HCT116 (cell line): Measurements from ENCODE around the gene GLP2R. TPM values are rescaled to one million over a fixed set of nuclear protein-coding genes. Genes with fewer than 3 reads are reported as not detected.

Experiments used
- ATAC-seq: fragments of 200-7000 bp; cut with Tn5 transposase; 2 replicates; pipeline ENCODE4 v1.9.1; 2020; ENCODE audit warnings: mild to moderate bottlenecking, moderate library complexity
- BruUV-seq: library from RNA; stranded (reverse); fragments of 400-500 nt; replicated peaks from 2 replicates; lab custom pipeline; 2021; lab: Mats Ljungman, UMichigan
- CTCF ChIA-PET: fragments of 300-600 bp; sonication (Branson Sonifier 250); formaldehyde crosslinking; loops from one replicate; lab custom pipeline; 2021; ENCODE audit warnings: antibody characterized with exemption; lab: Charles Lee
- POLR2A ChIA-PET: fragments of 300-600, 350-600 bp; sonication (Branson Sonifier 250); formaldehyde crosslinking; loops from one replicate; lab custom pipeline; 2021; ENCODE audit warnings: antibody characterized with exemption; lab: Charles Lee
- RAD21 ChIA-PET, 2 experiments: fragments of 300-600 bp; sonication (Branson Sonifier 250); formaldehyde crosslinking; loops; one replicate each; lab custom pipeline; 2023; ENCODE audit warnings: low total read pairs in 2 of 2; ENCODE audit not compliant: uncharacterized antibody in 2 of 2, unreplicated experiment in 2 of 2, low non-redundant PET in 1 of 2; lab: Charles Lee
- DNase-seq: peaks from one replicate; pipeline ENCODE4 v3.0.0-alpha.2; 2010; ENCODE audit warnings: low read depth, low spot score
- H2AFZ ChIP-seq: fragments of 200-600 bp; shearing (Covaris generic), sonication (generic); 2 replicates; pipeline ENCODE4 v1.6.1; 2017; ENCODE audit warnings: low read depth, mixed run types, mixed read lengths, antibody characterized with exemption, low read length; ENCODE audit not compliant: poor library complexity, severe bottlenecking
- H3K27ac ChIP-seq: 2 replicates; pipeline ENCODE4 v1.5.1; 2012; ENCODE audit warnings: low read depth, low read length
- H3K27me3 ChIP-seq: fragments of 200-600 bp; sonication (generic); 2 replicates; pipeline ENCODE4 v1.6.1; 2016; ENCODE audit warnings: mixed run types, low read length, mixed read lengths; ENCODE audit not compliant: insufficient read depth
- H3K36me3 ChIP-seq, 2 experiments: fragments of 200-500 bp in 1 of 2; fragments of 200-600 bp in 1 of 2; sonication (Bioruptor generic) in 1 of 2; sonication (generic) in 1 of 2; 2 replicates each; pipeline versions ENCODE4 v1.5.1 to v1.6.1; 2014 to 2016; ENCODE audit warnings: low read length in 2 of 2, inconsistent platforms in 1 of 2, mixed read lengths in 1 of 2, mixed run types in 1 of 2; ENCODE audit not compliant: insufficient read depth in 2 of 2, control insufficient read depth in 1 of 2
- H3K4me1 ChIP-seq, 2 experiments: fragments of 200-600 bp in 1 of 2; sonication (generic) in 1 of 2; 2 replicates each; pipeline versions ENCODE4 v1.5.1 to v1.6.1; 2012 to 2017; ENCODE audit warnings: low read length in 2 of 2, inconsistent platforms in 1 of 2, mild to moderate bottlenecking in 1 of 2, mixed read lengths in 1 of 2, mixed run types in 1 of 2, moderate library complexity in 1 of 2; ENCODE audit not compliant: insufficient read depth in 2 of 2, control insufficient read depth in 1 of 2
- H3K4me2 ChIP-seq: fragments of 200-600 bp; sonication (generic); 2 replicates; pipeline ENCODE4 v1.6.1; 2017; ENCODE audit warnings: mixed run types, low read length, mixed read lengths
- H3K4me3 ChIP-seq, 2 experiments: fragments of 200-600 bp in 1 of 2; sonication (generic) in 1 of 2; replicated peaks in 1 of 2; 2 replicates each; pipeline ENCODE4 v1.5.1; 2011 to 2016; ENCODE audit warnings: low read length in 2 of 2, control low read depth in 1 of 2, low read depth in 1 of 2, mild to moderate bottlenecking in 1 of 2, mixed read lengths in 1 of 2, mixed run types in 1 of 2
- H3K79me2 ChIP-seq: fragments of 200-600 bp; sonication (generic); 2 replicates; pipeline ENCODE4 v1.6.1; 2017; ENCODE audit warnings: mild to moderate bottlenecking, mixed run types, low read length, moderate library complexity, mixed read lengths; ENCODE audit not compliant: insufficient read depth
- H3K9ac ChIP-seq: fragments of 200-600 bp; sonication (generic); 2 replicates; pipeline ENCODE4 v1.6.1; 2016; ENCODE audit warnings: low read length, mixed read lengths
- H3K9me2 ChIP-seq: fragments of 200-600 bp; sonication (generic), shearing (Covaris generic); 2 replicates; pipeline ENCODE4 v1.6.1; 2017; ENCODE audit warnings: mixed run types, mild to moderate bottlenecking, moderate library complexity; ENCODE audit not compliant: insufficient read depth
- H3K9me3 ChIP-seq, 2 experiments: fragments of 200-500 bp in 1 of 2; fragments of 200-600 bp in 1 of 2; sonication (Bioruptor generic) in 1 of 2; sonication (generic) in 1 of 2; 2 replicates each; pipeline ENCODE4 v1.6.1; 2014 to 2017; ENCODE audit warnings: low read length in 2 of 2, mixed read lengths in 2 of 2, inconsistent platforms in 1 of 2, low read depth in 1 of 2, mild to moderate bottlenecking in 1 of 2, mixed run types in 1 of 2, moderate library complexity in 1 of 2; ENCODE audit not compliant: control insufficient read depth in 1 of 2, insufficient read depth in 1 of 2
- H4K20me1 ChIP-seq: fragments of 200-600 bp; sonication (generic), shearing (Covaris generic); 2 replicates; pipeline ENCODE4 v1.6.1; 2017; ENCODE audit warnings: mixed run types, mild to moderate bottlenecking, moderate library complexity; ENCODE audit not compliant: insufficient read depth
- CBX3 ChIP-seq: IDR thresholded peaks from 2 replicates; pipeline ENCODE4 v1.6.1; 2012; ENCODE audit warnings: low read depth
- EGR1 ChIP-seq: IDR thresholded peaks from 2 replicates; pipeline ENCODE4 v1.6.1; 2012; ENCODE audit warnings: low read depth
- POLR2A ChIP-seq: IDR thresholded peaks from 2 replicates; pipeline ENCODE4 v1.7.0; 2011; ENCODE audit warnings: borderline replicate concordance; ENCODE audit not compliant: insufficient read depth, insufficient read length; ENCODE audit errors: extremely low read depth
- ZFX ChIP-seq: fragments of 450-650 bp; IDR thresholded peaks from 2 replicates; pipeline ENCODE4 v1.6.1; 2017
- ZNF274 ChIP-seq: fragments of 200-500 bp; sonication (Bioruptor generic); IDR thresholded peaks from 2 replicates; pipeline ENCODE4 v1.6.1; 2014; ENCODE audit warnings: mild to moderate bottlenecking, low read depth, low read length, inconsistent platforms
- intact Hi-C: fragments of 100-400 bp; cut with micrococcal nuclease; formaldehyde crosslinking; loops from 2 replicates; pipeline ENCODE4 v1.10.0; 2022
- total RNA-seq: library from RNA; stranded (reverse); gene quantifications from one replicate; pipeline ENCODE4 v1.2.1, GENCODE V29; 2021; ENCODE audit not compliant: unreplicated experiment
- TF ChIP-seq, protein P1 (sequence below): IDR thresholded peaks from 2 replicates; pipeline ENCODE4 v1.6.1; 2012; ENCODE audit warnings: low read depth

Gene GLP2R
- total RNA-seq, 1 experiment from 2014 or later: not detected

DNA sequence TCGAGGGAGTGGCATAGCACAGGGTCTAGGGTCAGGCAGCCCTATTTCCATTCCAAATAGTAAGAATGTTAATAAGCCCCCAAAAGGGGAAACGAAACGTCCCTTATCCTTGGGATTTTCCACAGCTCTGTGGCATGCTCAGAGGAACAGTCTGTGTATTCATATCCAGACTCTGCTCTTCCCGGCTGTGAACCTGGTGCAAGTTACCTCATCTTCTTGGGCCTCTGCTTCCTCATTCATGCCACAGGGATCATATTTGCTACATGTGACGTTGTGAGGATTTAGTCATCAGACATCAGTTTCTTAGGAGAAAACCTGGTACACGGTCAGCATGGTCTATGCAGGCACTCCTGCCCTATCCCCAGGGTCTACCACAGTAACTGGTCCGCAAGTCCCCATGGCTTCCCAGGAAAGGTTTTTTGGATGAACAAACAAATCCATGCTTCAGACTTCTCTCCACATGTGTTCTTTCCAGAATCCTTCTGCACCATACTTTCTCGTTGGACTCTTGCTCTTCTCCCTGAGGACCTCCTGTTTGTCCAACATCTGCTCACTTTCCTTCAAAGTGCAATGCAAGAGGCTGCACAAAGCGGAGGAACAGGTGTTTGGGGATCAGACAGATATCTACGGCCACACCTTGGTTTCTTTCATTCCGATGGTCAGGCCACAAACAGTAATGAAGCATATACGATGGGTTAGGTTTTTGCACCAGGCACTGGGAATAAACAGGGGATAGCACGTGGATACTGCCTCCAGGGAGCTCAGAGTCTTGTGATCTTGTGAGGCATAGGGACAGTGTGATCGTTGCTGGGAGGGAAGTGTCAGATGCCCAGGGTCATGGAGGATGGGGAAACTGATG is 17.7 kb downstream of the GLP2R start:
- no peaks in the 10 kb centered on the region for H3K36me3 ChIP-seq
- no peak overlapping the region for H3K4me3 ChIP-seq
- H2AFZ ChIP-seq: no peak overlapping the region
- ATAC-seq (no peak), DNase-seq (no peak)
- POLR2A ChIA-PET: no interaction called here
- H4K20me1 ChIP-seq: no peaks in the 10 kb centered on the region
- H3K9me3 ChIP-seq: no peaks in the 10 kb centered on the region
- no TSS peak for BruUV-seq
- no peaks in the 10 kb centered on the region for H3K9me2 ChIP-seq
- no peaks in the 10 kb centered on the region for H3K79me2 ChIP-seq
- no peak overlapping the region for H3K4me2 ChIP-seq
- no peak overlapping the region for H3K9ac ChIP-seq
- peaks cover 2% of the 10 kb centered on the region; the same call in 1 of the 2 replicates for H3K27me3 ChIP-seq
- no peak overlapping the region for H3K27ac ChIP-seq
- H3K4me1 ChIP-seq: no peaks in the 10 kb centered on the region
- intact Hi-C loops: no loop called here
- no peak for TF ChIP-seq EGR1
- RAD21 ChIA-PET: no interaction called here
- CTCF ChIA-PET: no interaction called here

DNA sequence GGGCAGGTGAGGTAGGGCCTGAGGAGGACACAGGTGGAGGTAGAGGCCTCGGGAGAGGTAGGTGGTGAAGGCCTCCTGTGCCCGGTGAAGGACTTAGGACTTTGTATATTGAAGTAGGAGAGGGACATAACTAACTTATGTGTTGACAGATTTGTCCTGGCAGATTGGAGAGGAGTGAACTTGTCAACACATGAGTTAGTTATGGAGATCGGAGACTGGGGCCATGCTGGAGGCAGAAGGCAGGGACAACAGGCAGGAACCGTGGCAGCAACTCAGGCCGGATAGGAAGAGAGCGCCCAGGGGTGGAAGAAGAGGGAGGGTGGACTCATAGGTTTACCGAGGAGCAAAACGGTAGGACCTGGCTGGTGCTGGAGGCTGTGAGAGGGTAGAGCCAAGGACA is 18.4 kb downstream of the GLP2R start:
- H2AFZ ChIP-seq: no peak overlapping the region
- H3K4me2 ChIP-seq: no peak overlapping the region
- H3K9ac ChIP-seq: no peak overlapping the region
- H3K27me3 ChIP-seq: no peaks in the 10 kb centered on the region
- no peaks in the 10 kb centered on the region for H3K4me1 ChIP-seq
- no peaks in the 10 kb centered on the region for H3K36me3 ChIP-seq
- H3K79me2 ChIP-seq: no peaks in the 10 kb centered on the region
- no peak overlapping the region for H3K4me3 ChIP-seq
- no peaks in the 10 kb centered on the region for H3K9me3 ChIP-seq
- CTCF ChIA-PET: no interaction called here
- RAD21 ChIA-PET: no interaction called here
- no peak for DNase-seq
- no peak overlapping the region for H3K27ac ChIP-seq
- TF ChIP-seq POLR2A (no peak), ZFX (no peak), CBX3 (no peak), ZNF274 (no peak)
- TF ChIP-seq, protein P1, sequence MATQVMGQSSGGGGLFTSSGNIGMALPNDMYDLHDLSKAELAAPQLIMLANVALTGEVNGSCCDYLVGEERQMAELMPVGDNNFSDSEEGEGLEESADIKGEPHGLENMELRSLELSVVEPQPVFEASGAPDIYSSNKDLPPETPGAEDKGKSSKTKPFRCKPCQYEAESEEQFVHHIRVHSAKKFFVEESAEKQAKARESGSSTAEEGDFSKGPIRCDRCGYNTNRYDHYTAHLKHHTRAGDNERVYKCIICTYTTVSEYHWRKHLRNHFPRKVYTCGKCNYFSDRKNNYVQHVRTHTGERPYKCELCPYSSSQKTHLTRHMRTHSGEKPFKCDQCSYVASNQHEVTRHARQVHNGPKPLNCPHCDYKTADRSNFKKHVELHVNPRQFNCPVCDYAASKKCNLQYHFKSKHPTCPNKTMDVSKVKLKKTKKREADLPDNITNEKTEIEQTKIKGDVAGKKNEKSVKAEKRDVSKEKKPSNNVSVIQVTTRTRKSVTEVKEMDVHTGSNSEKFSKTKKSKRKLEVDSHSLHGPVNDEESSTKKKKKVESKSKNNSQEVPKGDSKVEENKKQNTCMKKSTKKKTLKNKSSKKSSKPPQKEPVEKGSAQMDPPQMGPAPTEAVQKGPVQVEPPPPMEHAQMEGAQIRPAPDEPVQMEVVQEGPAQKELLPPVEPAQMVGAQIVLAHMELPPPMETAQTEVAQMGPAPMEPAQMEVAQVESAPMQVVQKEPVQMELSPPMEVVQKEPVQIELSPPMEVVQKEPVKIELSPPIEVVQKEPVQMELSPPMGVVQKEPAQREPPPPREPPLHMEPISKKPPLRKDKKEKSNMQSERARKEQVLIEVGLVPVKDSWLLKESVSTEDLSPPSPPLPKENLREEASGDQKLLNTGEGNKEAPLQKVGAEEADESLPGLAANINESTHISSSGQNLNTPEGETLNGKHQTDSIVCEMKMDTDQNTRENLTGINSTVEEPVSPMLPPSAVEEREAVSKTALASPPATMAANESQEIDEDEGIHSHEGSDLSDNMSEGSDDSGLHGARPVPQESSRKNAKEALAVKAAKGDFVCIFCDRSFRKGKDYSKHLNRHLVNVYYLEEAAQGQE: no peak
- TF ChIP-seq, all 23 proteins: peak for 0
- H4K20me1 ChIP-seq: no peaks in the 10 kb centered on the region
- POLR2A ChIA-PET: no interaction called here
- intact Hi-C loops: no loop called here
- H3K9me2 ChIP-seq: no peaks in the 10 kb centered on the region
- no TSS peak for BruUV-seq
- ATAC-seq: no peak
